CD4-positive, alpha-beta T cell treated with Interleukin-4 for 4 hours (primary cell): ENCODE data around the gene RBM20.

Experiments used
- DNase-seq: peaks from one replicate; pipeline ENCODE4 v3.0.0-alpha.2; 2020

The RBM20 gene

DNA sequence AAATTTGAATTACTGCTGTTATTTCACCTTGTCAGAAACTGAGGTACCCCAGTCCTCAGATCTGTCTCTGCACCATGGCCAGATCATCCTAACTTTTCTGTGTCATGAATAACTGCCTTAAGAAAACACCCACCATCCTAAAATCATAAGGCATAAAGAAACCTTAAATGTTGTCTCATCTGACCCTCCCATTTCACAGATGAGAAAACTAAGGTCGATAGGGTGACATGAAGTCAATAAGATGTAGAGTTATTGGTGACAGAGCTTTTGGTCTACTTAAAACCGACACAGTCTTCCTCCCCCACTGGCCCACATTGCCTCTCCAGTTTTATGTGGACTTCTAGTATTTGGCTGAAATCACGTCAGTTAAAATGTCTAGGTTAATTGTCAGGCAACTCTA lies 126.1 kb downstream of the RBM20 start:
- DNase-seq: no peak

DNA sequence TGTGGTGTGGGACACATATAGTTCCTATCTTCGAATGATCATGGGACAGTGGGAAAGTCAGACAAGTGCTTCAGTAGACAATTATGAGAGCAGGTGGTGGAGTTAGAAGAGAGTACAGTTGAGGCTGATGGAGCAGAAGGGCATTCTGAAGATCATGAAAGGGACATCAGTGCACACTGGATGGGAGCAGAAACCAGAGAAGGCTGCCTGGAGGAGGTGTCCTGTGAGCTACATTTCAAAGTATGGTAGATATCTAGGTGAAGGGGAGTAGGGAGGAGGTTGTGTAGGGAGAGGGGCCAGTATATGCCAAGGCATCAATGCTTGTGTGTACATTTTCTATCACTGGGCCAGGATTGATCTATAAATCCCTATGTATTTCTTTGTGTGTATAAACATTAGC lies 127.3 kb downstream of the RBM20 start:
- DNase-seq: no peak

DNA sequence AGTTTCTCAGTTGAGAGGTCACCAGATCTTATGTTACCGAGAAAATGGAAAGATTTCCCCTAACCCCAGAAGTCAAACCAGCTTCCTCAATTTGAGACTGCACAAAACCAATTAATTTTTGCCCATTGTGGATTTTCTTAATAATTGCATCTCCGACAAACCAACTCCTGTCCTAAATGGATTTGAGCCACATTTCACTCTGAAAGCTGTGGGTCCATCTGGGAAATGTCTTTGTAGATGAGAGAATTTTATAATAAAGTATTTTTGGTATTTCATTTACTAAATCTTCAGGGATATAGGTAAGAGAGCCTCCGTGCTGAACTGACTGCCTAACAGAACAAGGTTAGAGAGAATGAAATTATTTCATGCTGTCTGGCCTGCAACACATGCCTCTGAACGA lies 127.9 kb downstream of the RBM20 start:
- no peak for DNase-seq

DNA sequence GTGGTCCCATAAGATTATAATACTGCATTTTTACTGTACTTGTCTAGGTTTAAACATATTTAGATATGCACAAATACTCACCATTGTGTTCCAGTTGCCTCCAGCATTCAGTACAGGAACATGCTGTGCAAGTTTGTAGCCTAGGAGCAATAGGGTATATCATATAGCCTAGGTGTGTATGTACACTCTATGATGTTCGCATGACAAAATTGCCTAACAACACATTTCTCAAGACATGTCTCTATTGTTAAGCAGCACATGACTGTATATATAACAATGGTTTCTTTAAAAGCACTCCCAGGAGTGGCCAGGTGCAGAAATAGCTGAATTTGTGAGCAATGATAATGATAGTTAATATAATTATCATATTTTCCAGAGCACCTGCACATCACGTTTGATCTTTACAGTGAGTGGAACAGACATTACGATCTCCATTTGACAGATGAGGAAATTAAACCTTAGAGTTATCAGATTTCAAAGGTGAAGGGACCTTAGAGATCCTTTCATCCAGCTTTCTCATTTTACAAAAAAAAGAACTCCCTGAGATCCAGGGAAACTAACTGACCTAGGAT lies 128.4 kb downstream of the RBM20 start:
- no peak for DNase-seq

DNA sequence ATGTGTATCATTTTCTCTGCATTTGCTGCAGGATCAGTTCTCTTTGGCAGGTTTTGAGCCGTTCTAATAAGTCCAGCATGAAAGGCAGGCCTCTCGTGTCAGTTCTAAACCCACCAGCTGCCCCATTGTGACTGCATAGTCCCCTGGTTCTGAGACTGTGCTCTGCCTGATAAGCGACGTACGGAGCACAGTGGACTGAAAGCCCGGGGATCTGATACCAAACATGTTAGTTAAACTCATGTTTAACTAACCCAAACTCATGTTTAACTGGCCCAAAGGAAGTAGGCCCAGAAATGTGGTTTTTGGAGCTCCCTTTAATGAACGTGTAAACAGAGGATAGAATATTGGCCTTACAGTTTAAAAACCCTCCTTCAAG lies 129.5 kb downstream of the RBM20 start:
- DNase-seq: no peak

DNA sequence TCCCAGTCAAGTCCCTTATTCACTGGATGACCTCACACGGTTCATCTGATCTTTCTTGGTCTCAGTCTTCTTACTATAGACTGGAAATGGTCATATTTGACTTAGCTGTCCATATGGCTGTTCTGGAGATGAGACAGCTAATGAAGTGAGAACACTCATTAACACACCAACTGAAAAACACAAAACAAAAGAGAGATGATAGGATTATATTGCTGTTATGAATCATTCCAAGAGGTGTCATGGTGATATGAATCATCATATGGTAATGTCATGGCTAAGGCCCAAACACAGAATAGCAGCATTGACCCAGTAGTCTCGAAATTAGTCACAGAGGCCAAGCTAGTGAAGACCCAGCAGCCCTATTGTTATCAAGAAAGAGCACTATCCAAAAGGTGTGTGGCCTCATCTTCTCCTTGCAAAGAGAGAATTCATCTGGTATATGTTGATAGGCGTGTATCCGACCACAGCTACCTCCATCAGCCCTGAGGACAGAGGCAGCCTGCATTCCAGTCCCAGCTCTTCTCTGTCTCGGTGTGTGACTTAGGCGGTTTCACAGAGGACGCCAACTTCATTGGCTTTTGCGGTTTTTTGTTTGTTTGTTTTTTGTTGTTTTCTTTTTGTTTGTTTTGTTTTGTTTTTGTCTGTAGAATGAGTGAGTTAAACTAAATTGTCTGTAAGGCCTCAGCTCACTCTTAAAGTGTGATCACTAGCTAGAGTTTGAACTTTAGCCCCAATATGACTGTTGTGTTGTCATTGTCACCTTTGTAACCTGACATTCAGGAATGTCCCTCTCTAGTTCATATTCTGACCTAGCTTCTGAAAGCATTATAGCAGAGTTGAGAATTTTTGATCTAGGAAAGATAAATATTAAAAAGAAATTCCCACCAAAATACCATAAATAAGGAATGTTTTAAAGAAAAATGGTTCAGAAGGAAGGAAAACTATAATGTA lies 130.2 kb downstream of the RBM20 start:
- DNase-seq: peak; percentile 79

DNA sequence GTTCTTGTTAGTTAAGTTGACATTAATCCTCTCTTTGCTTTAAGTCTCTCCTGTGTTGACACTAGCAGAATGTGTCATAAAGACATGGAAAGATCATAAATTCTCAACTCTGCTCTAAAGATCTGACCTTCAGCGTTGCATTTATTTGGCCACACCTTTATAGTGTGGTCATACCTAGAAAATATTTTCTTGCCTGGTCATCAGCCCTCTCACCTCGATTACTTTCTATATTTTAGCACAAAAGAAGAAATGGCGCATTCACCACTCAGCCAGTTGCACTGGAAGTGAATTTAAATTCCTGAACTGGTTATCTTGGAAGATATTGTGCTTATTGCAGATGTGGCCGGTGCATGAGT lies 130.9 kb downstream of the RBM20 start:
- DNase-seq: no peak

DNA sequence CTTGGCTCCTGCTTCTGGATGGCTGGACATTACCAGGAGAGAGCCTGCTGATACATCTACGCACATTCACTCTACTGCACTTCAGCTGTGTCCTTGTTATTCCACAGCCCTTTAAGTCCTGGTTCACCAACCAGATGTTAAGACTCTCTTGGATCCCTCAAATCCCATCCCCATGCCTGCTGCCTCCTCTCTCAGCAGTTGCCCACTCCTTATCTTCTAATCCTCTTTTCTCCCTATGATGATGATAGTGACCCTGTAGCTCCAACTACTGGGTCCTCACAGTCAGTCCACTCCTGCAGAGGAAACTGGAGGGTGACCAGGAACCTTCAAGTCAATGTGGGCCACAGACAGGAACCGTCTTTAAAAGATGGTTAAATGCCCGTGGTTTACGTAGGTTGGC lies 131.3 kb downstream of the RBM20 start:
- no peak for DNase-seq

DNA sequence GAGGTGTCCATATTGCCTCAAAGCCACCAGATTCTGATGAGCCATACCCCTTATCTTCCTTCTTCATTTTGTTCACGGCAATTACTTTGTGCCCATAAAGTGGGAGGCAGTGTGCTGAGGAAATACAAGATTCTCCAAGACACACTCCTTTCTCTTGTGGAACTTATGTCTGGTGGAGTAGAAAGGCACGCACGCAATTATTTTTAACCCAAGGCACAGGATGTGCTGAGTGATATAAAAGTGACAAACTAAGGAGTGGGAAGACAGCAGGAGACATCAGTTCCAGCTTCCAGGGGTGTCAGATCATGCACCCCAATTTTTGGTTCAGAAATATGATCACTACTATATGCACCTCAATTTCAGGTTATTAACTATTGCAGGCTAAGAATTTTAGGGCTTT lies 132.9 kb downstream of the RBM20 start:
- DNase-seq: no peak

DNA sequence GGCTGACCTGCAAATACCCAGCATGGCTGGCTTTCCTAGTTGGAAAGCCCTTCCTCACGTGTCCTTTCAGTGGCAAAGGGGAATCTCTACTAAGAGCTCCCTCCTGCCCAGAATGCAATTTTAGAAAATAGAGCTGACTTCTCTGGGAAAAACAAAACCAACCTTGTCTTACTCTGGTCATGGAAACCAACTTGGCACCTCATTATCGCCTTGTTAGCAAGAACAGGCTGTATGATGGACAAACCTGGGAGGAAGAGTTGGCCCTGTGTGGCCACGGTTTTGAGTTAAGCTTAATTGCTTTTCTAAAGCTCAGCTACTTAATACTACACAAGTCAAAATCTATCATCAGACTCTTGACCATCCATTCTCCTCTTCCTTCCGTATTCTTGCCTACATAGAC lies 133.5 kb downstream of the RBM20 start:
- DNase-seq: no peak

DNA sequence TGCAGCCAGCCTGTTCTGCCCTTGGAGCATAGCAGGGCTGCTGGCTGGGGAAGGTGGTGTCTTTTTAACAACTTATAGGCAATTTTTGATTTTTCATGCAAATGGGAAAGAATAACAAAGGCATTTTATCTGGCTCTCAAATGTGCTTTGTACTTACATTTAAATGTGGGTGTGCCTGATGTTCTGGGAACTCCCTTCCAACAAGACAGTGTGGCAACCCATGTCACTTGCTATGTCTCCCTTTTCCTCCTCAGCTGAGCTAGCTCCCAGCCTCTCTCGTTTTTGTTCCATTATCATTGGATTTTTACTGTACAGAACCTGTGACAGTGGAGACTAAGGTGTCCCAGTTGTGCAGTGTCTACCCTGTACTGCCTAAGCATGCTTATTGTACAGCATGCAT lies 134.1 kb downstream of the RBM20 start:
- no peak for DNase-seq

DNA sequence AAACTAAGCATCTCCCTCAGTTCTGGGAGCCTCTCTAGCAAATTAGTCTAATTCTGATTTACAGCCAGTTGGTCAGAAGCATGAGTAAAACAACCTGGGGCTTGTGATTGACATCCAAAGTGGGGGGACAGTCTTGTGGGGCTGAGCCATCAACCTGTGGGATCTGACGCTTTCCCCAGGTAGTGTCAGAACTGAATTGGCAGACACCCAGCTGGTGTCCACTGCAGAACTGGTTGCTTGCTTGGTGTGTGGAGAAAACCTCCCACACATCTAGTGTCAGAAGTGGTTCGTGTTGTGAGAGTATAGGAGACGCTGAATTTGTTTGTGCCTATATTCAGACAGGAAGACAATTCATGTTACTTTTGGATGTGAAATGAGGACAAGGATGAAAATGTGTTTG lies 135.4 kb downstream of the RBM20 start:
- DNase-seq: no peak

DNA sequence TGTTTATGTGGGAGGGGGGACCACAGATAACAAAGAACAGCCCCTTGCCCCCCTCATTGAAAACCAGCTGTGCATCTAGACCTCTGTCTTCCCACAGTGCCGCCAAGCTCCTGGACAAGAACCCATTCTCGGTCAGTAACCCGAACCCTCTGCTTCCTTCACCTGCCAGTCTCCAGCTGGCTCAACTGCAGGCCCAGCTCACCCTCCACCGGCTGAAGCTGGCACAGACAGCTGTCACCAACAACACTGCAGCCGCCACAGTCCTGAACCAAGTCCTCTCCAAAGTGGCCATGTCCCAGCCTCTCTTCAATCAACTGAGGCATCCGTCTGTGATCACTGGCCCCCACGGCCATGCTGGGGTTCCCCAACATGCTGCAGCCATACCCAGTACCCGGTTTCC lies 136.6 kb downstream of the RBM20 start:
- no peak for DNase-seq

DNA sequence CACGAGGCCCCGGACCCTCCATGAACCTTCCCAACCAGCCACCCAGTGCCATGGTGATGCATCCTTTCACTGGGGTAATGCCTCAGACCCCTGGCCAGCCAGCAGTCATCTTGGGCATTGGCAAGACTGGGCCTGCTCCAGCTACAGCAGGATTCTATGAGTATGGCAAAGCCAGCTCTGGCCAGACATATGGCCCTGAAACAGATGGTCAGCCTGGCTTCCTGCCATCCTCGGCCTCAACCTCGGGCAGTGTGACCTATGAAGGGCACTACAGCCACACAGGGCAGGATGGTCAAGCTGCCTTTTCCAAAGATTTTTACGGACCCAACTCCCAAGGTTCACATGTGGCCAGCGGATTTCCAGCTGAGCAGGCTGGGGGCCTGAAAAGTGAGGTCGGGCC lies 137.0 kb downstream of the RBM20 start:
- DNase-seq: no peak

DNA sequence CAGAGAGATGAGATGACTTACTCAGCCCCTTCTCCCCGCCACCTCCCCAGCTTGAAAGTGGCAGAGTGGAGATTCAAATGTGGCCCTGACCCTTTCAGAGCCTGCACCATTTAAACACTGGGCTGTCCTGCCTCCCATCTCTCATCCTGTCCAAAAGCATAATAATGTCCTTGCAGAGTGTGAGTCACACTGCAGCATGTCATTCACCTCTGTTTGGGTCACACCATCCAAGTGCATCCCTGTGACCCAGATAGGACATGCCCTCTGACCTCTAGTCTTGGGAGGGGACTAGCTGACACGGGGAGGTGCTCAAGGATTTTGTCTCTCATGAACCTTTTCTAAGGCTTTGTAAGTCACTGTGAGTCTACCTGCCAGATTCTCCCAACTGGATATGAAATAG lies 138.5 kb downstream of the RBM20 start:
- no peak for DNase-seq

DNA sequence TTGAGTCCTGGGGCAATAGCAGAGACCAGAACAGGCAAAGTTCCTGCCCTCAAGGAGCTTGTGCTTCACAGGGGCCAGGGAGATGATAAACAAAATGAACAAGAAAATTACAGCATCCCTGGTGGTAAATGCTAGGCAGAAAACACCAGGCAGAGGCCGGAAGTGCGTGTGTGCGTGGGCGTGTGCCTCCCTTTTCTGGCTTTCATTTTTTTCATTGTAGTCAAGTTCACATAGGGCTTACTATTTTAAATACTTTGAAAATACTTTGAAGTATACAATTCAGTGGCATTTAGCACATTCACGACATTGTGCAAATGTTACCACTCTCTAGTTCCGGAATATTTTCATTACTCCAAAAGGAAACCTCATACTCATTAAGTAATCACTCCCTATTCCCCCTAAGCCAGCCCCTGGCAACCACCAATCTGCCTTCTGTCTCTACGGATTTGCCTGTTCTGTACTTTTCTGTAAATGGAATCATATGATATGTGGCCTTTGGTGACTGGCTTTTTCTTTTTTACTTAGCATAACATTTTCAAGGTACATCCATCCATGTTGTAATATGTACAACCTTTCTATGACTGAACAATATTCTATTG lies 139.5 kb downstream of the RBM20 start:
- DNase-seq: peak; percentile 63

DNA sequence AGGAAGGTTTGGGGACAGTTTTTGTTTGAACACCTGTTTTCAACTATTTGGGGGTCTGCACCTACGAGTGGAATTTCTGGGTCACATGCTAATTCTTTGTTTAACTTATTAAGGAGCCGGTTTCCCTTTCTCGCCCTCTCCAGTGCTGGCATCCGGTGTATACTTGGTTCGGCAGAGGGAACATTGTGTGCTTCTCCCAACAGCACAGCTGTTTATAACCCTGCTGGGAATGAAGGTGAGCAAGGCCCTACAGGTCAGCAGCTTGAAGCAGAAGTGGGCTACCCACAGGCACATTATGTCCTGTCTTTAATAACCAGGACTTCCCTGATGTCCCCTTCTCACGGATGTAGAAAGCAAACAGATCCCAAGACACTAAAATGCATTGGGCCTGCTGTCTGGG lies 140.1 kb downstream of the RBM20 start:
- no peak for DNase-seq

DNA sequence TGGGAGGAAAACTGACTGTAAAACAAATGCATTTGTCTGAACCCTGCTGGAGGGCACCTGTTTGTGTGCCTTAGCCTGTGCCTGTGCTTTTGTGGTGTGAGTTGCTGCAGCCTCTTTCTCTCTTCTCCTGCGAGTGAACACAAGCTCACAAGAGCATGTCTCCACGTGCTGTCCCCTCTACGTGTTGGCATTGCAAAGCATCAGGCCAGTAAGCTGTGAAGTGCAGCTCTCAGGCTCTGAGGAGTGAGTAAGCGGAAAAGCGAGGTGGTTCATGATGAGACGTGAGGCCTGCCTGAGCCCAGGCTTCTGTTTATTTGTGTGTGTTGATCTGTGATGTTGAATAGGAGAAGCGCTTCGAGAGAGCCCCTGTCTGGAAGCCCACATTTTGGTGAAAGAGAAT lies 142.0 kb downstream of the RBM20 start:
- no peak for DNase-seq

DNA sequence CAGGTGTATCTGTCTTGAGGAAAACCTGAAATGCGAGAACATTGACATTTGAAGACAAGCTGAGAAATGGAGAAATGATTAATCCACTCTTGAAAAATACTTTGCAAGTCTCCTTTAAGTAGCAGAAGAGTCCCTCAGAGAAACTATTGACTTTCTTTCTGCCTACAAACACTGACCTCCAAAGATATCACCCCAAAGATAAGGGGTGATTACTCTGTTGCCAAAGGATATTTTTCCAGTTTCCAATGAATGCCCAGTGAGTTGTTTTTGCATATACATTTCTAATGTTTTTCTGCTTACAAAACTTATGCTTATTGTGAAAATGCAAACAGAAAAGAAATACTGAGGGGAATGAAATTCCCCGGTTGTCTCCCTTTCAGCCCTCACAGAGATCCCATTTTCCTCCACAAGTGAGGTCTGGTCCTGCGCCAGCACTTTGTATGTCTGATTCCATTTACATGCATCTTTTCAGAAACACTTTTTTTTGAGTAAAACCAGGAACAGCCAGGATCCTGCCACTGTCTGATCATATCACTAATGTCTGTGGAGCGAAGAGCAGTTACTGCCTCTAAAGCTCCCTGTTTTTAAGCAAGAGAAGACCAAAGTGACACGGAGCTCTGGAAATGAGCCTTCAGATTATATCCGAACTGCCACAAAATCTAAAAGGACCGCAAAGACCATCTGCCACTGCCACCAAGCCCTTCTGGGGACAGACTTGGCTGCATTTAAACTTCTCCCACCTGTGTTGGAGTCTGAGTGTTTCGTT lies 144.7 kb downstream of the RBM20 start:
- no peak for DNase-seq

DNA sequence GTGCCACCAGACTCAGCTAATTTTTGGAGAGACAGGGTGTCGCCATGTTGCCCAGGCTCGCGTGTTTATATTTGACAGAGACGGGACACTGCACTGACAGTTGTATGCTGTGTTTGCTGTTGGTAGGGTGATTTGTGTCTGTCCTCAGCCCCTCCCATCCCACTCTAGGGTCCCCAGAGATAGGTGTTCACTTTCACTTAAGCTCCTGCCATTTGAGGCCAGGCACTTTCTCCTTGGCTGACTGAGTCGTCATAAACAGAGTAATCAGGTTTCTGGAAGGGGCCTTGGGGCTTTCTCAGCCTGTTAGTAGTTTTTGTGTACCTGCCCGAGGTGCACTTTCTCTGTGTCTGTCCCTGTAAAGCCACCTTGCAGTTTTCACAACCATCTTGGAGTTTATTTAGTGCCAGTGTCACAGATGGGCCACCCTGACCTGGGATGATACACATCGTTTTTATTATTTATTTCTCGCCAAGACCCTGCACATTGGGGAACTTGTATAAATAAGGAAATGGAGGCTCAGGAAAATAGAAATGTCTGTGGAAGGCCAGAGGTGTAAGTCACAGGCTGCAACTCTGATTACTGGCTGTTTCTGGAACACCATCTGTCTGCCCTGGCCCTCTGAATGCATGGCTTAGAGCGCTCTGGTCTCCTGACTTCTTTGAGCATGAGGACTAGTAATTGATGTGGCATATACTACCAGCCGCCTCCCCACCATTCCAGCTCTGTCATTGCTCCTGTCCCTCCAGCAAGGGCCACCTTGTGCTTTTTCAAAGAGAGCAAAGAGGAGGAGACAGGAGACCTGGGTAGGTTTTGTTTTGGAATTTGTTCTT lies 145.7 kb downstream of the RBM20 start:
- no peak for DNase-seq

DNA sequence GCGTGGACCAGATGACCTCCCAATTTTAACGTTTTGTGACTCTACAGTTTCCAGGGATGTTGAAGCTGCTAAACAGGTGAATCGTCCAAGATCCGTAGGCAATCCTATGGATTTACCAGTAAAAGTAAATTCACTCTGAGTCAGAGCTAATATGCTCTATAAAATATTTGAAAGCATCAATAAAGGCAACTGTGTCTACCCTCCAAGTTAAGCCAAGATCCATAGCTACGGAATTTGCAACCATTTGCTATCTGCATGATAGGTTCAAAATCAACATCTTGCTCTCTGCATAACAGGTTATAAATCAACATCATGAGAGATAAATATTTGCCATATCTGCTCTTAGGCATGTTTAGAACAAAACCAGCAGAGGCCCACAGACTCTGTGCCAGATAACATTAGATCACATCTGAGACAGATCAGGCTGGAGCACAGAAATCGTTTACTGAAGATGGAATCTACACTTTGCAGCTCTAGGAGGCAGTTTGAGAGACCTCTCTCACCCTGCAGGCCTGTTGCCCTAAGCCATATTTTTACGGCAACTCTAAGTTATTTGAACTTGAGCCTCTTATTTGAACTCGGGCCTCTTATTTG lies 146.9 kb downstream of the RBM20 start:
- no peak for DNase-seq

DNA sequence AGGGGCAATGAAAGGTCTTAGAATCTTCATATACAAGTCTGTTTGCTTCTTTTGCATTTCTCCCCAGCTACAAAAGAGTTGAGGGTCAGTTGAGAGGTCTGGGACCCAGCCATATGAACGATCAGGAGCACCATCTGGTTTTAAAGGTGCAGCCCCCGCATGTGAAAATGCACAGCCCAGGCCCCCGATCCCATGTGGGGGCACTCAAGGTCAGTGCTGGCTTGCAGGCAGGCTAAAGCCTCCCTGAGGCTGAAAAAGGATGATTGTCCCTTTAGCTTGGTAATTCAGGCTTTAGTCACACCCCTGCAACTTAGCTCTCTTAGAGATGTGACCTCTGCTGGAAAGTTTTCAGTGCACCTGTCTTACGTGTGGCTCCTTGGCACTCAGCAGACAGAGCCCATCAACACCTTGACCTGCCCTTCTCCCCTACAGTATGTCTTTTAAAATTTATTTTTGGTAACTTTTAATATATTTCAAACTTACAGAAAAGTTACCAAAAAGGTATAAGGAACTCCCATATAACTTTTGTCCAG lies 147.5 kb downstream of the RBM20 start:
- DNase-seq: no peak
